Fibroblast of mammary gland (primary cell): ENCODE results near the gene PCDHGA3.

ENCODE experiments used
- DNase-seq: peaks from one replicate; pipeline ENCODE4 v3.0.0-alpha.2; 2010; ENCODE audit warnings: low read depth
- H3K4me3 ChIP-seq: 2 replicates; pipeline ENCODE4 v1.5.1; 2011; ENCODE audit warnings: low read depth, mild to moderate bottlenecking, low read length, moderate library complexity; ENCODE audit not compliant: control insufficient read depth
- TF ChIP-seq, protein P1 (sequence below): conservative IDR thresholded peaks from 2 replicates; pipeline ENCODE4 v1.5.1; 2011; ENCODE audit warnings: low read depth, low read length, inconsistent platforms; ENCODE audit not compliant: control insufficient read depth, insufficient read depth

The PCDHGA3 gene

DNA sequence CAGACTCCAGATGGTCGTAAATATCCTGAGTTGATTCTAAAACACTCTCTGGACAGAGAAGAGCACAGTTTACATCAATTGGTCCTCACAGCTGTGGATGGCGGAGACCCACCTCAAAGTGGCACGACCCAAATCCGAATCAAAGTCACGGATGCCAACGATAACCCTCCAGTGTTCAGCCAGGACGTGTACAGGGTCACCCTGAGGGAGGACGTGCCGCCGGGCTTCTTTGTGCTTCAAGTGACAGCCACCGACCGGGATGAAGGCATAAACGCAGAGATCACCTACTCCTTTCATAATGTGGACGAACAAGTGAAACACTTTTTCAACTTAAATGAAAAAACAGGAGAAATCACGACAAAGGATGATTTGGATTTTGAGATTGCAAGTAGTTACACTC lies 17.1 kb downstream of the PCDHGA3 start:
- DNase-seq: no peak
- TF ChIP-seq, protein P1, sequence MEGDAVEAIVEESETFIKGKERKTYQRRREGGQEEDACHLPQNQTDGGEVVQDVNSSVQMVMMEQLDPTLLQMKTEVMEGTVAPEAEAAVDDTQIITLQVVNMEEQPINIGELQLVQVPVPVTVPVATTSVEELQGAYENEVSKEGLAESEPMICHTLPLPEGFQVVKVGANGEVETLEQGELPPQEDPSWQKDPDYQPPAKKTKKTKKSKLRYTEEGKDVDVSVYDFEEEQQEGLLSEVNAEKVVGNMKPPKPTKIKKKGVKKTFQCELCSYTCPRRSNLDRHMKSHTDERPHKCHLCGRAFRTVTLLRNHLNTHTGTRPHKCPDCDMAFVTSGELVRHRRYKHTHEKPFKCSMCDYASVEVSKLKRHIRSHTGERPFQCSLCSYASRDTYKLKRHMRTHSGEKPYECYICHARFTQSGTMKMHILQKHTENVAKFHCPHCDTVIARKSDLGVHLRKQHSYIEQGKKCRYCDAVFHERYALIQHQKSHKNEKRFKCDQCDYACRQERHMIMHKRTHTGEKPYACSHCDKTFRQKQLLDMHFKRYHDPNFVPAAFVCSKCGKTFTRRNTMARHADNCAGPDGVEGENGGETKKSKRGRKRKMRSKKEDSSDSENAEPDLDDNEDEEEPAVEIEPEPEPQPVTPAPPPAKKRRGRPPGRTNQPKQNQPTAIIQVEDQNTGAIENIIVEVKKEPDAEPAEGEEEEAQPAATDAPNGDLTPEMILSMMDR: no peak
- H3K4me3 ChIP-seq: no peak overlapping the region

DNA sequence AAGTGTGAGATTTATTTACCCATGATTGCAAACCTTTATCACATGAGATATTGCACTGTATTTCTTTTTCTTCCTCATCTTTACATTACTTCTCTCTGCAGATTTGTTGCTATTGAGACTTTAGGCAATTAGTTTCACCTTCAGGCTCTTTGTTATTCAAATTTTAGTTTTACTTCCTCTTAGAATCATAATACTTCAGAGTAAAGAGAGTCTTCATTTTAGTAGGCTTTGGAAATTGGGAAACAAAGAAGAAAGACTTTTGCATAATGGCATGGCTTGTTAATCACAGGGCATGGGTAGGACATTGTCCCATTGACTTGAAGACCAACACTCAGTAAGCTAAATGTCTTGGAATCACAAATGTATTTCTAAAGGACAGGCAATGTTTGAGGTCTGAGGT lies 19.1 kb downstream of the PCDHGA3 start:
- TF ChIP-seq, protein P1: no peak
- no peak for DNase-seq
- no peak overlapping the region for H3K4me3 ChIP-seq

DNA sequence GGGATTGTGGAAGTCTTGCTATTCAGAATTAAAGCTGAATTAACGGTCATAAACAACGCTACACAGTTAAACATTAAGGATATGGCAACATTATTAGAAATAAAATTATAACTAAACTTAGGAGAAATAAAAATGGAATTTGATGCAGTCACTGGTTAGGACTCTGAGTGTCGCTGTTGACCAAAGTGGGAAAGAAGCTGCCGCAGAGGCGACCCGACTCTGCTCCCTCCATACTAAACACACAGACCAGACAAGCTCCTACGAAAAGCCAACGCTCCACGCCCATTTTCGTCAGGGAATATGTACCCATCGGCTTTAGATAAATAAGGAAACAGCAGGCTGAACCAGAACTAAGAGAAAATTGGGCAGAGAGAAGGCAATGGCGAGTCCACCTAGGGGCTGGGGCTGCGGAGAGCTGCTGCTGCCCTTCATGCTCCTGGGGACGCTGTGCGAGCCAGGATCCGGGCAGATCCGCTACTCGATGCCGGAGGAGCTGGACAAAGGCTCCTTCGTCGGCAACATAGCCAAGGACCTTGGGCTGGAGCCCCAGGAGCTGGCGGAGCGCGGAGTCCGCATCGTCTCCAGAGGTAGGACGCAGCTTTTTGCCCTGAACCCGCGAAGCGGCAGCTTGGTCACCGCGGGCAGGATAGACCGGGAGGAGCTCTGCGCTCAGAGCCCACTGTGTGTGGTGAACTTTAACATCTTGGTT lies 20.5 kb downstream of the PCDHGA3 start, which contains the start of gene PCDHGA5:
Gene PCDHGA5 (plus strand): TSS at position 211 of the 709 bp plus-strand sequence. CDS start 169 bp downstream, at position 380.
- DNase-seq: peak; percentile 28
- TF ChIP-seq, protein P1: peak; percentile 15
- peak within 1 kb of the TSS; percentile 4 for H3K4me3 ChIP-seq

DNA sequence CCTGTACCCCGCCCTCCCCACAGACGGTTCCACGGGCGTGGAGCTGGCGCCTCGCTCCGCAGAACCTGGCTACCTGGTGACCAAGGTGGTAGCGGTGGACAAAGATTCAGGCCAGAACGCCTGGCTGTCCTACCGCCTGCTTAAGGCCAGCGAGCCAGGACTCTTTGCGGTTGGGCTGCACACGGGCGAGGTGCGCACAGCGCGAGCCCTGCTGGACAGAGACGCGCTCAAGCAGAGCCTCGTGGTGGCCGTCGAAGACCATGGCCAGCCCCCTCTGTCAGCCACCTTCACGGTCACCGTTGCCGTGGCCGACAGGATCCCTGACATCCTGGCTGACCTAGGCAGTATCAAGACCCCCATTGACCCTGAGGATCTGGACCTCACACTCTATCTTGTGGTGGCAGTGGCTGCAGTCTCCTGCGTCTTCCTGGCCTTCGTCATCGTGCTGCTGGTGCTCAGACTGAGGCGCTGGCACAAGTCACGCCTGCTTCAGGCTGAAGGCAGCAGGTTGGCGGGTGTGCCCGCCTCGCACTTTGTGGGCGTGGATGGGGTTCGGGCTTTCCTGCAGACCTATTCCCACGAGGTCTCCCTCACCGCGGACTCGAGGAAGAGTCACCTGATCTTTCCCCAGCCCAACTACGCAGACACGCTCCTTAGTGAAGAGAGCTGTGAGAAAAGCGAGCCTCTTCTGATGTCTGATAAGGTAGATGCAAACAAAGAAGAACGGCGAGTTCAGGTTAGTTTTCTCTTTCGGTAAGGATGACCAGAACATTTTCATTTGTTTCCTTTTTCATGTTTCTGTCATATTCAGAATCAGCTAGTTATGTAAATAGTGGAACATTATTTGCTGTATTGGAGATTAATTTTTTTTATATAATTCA lies 22.6 kb downstream of the PCDHGA3 start:
- no peak overlapping the region for H3K4me3 ChIP-seq
- TF ChIP-seq, protein P1: no peak
- no peak for DNase-seq

DNA sequence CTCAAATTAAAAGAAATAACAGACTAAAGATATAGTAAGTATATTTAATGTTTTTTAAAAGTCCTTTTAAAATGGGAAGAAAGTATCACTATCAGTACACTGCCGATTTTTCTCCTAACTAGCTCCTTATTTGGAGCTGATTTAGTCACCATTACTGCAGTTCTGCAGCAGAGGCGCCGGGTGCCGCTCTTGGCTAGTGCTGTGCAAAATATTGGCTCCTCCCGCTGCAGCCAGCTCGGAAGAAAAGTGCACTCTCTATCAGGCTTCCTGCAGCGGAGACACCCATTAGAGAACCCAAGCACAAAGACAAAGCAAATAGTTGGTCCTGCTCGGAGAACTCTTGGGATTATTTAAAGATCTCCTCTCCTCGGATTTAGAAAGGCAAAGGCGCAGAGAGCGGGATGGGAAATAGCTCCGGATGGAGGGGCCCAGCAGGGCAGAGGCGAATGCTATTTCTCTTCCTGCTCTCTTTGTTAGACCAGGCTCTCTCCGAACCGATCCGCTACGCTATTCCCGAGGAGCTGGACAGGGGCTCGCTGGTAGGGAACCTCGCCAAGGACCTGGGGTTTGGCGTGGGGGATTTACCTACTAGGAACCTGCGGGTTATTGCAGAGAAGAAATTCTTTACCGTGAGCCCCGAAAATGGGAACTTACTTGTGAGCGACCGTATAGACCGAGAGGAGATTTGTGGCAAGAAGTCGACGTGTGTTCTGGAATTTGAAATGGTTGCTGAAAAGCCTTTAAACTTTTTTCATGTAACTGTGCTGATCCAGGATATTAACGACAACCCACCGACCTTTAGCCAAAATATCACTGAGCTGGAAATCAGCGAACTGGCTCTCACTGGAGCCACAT lies 26.6 kb downstream of the PCDHGA3 start, which contains the start of gene PCDHGB3:
Gene PCDHGB3 (plus strand): TSS at position 249 of the 855 bp plus-strand sequence. CDS start 153 bp downstream, at position 402.
- peak within 1 kb of the TSS; percentile 22 for H3K4me3 ChIP-seq
- peak; percentile 56 for DNase-seq
- TF ChIP-seq, protein P1: peak; percentile 44
